ENCODE data around the gene PPFIA1. TPM values are rescaled to one million over a fixed set of nuclear protein-coding genes. Genes with fewer than 3 reads are reported as not detected.
"Not testable (repeated sequence)": the region's sequence is repeated elsewhere in the genome, so short reads cannot be mapped to it uniquely, and the experiment has no call there.

PPFIA1 gene
- polyA plus RNA-seq, 1 of the 3 experiments (the other 2 are of a cell fraction), result 37.4 TPM

DNA sequence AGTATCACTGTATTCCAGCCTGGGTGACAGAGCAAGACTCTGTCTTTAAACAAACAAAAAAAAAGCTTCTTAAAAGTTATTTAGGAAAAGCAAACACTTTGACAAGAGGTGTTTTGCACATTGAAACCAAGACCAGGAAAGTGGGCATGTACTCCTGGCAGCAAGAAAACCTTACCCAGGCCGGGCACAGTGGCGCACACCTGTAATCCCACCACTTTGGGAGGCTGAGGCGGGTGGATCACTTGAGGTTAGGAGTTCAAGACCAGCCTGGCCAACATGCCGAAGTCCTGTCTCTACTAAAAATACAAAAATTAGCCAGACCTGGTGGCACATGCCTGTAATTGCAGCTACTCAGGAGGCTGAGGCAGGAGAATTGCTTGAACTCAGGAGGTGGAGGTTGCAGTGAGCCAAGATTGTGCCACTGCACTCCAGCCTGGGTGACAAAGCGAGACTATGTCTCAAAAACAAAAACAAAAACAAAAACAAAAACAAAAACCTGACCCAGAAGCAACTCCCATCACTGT is 60.9 kb downstream of the PPFIA1 start:
- 78% methylated on average over 5 of the region's 5 CpGs for WGBS (ENCODE audit: low lambda C conversion rate)
- DNase-seq; H3K27me3 ChIP-seq (ENCODE audit: insufficient read depth); H3K9me2 ChIP-seq; H3K9ac ChIP-seq; H3K9me3 ChIP-seq; H3K79me2 ChIP-seq (ENCODE audit: insufficient read depth); H2AFZ ChIP-seq (ENCODE audit: low read depth); H3F3A ChIP-seq (replicated peaks; ENCODE audit: insufficient read depth); H3K4me1 ChIP-seq (ENCODE audit: control insufficient read depth in 1 of 2, insufficient read depth in 2 of 2, low read depth in 1 of 2, low read length in 1 of 2); H4K20me1 ChIP-seq (ENCODE audit: insufficient read depth); H3K4me3 ChIP-seq (ENCODE audit: low read depth in 2 of 2, low read length in 1 of 2); H3K4me2 ChIP-seq; H3K27ac ChIP-seq (ENCODE audit: low read depth in 2 of 2, low read length in 1 of 2): not testable (repeated sequence)
- CTCF ChIA-PET, result interaction anchor here (0.8 to 1.6 kb wide), 3 partner anchors 9 to 44 kb away, joined by 3 to 4 read pairs (median 3); no protein-coding TSS in a partner anchor
- POLR2A ChIA-PET, result interaction anchor here (0.7 kb wide), 1 partner anchor 128 kb away, joined by 3 read pairs; no protein-coding TSS in a partner anchor
- H3K36me3 ChIP-seq (replicated peaks in 1 of 2; ENCODE audit: control insufficient read depth in 1 of 2, insufficient read depth in 2 of 2, low read length in 1 of 2), result peaks cover 60 to 73% of the 10 kb centered on the region in 2 experiments
- TF ChIP-seq, protein P1, sequence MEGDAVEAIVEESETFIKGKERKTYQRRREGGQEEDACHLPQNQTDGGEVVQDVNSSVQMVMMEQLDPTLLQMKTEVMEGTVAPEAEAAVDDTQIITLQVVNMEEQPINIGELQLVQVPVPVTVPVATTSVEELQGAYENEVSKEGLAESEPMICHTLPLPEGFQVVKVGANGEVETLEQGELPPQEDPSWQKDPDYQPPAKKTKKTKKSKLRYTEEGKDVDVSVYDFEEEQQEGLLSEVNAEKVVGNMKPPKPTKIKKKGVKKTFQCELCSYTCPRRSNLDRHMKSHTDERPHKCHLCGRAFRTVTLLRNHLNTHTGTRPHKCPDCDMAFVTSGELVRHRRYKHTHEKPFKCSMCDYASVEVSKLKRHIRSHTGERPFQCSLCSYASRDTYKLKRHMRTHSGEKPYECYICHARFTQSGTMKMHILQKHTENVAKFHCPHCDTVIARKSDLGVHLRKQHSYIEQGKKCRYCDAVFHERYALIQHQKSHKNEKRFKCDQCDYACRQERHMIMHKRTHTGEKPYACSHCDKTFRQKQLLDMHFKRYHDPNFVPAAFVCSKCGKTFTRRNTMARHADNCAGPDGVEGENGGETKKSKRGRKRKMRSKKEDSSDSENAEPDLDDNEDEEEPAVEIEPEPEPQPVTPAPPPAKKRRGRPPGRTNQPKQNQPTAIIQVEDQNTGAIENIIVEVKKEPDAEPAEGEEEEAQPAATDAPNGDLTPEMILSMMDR (IDR thresholded peaks at IDR 0.05), result peak; percentile 36; the same call in 1 of the 2 replicates

DNA sequence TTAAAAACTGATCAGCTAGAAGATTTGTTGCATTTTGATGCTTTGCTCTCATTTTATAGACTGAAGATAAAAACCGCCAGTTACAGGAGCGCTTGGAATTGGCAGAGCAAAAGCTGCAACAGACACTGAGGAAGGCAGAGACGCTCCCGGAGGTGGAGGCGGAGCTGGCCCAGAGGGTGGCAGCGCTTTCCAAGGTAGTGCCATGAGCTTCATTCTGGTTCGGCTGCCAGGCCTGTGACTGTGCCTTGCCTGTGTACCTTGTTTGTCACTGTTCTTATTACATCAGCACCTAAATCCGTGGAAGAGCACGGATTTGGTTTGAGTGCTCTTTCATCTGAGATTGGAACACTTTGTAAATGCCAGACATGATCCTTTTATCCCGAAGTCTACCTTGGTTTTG is 61.4 kb downstream of the PPFIA1 start:
- Histone ChIP-seq H3K9ac (no peak overlapping the region), H4K20me1 (ENCODE audit: insufficient read depth) (no peaks in the 10 kb centered on the region), H3K79me2 (ENCODE audit: insufficient read depth) (no peaks in the 10 kb centered on the region), H3K4me1 (ENCODE audit: control insufficient read depth in 1 of 2, insufficient read depth in 2 of 2, low read depth in 1 of 2, low read length in 1 of 2) (no peaks in the 10 kb centered on the region), H3K9me2 (no peaks in the 10 kb centered on the region), H3K36me3 (replicated peaks in 1 of 2; ENCODE audit: control insufficient read depth in 1 of 2, insufficient read depth in 2 of 2, low read length in 1 of 2) (peaks cover 60 to 75% of the 10 kb centered on the region in 2 experiments), H3K27ac (ENCODE audit: low read depth in 2 of 2, low read length in 1 of 2) (no peak overlapping the region), H3K9me3 (no peaks in the 10 kb centered on the region), H3K27me3 (ENCODE audit: insufficient read depth) (no peaks in the 10 kb centered on the region), H3K4me2 (no peak overlapping the region), H2AFZ (ENCODE audit: low read depth) (no peak overlapping the region), H3K4me3 (ENCODE audit: low read depth in 2 of 2, low read length in 1 of 2) (no peak overlapping the region), H3F3A (replicated peaks; ENCODE audit: insufficient read depth) (no peaks in the 10 kb centered on the region)
- ChIA-PET CTCF (interaction anchor here (1.0 to 1.6 kb wide), 2 partner anchors 44 to 47 kb away, joined by 3 read pairs; no protein-coding TSS in a partner anchor), POLR2A (interaction anchor here (0.7 kb wide), 1 partner anchor 128 kb away, joined by 3 read pairs; no protein-coding TSS in a partner anchor)
- 95% methylated on average over 9 of the region's 10 CpGs for WGBS (ENCODE audit: low lambda C conversion rate)
- no peak for TF ChIP-seq CHD2 (IDR thresholded peaks at IDR 0.05; ENCODE audit: low read length, partially characterized antibody)
- TF ChIP-seq TEAD4 (IDR thresholded peaks at IDR 0.05; ENCODE audit: borderline replicate concordance, insufficient read depth), result no peak
- no peak for TF ChIP-seq EP300 (IDR thresholded peaks at IDR 0.05; ENCODE audit: borderline replicate concordance in 1 of 2, low read depth in 1 of 2, low read length in 1 of 2)
- no peak for TF ChIP-seq SIN3A (IDR thresholded peaks at IDR 0.05; ENCODE audit: borderline replicate concordance, low read depth, low read length)
- TF ChIP-seq, protein P2, sequence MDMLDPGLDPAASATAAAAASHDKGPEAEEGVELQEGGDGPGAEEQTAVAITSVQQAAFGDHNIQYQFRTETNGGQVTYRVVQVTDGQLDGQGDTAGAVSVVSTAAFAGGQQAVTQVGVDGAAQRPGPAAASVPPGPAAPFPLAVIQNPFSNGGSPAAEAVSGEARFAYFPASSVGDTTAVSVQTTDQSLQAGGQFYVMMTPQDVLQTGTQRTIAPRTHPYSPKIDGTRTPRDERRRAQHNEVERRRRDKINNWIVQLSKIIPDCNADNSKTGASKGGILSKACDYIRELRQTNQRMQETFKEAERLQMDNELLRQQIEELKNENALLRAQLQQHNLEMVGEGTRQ (IDR thresholded peaks at IDR 0.05; ENCODE audit: borderline replicate concordance, low read depth, low read length), result no peak
- no peak for TF ChIP-seq MXI1 (IDR thresholded peaks at IDR 0.05; ENCODE audit: low read depth, low read length)
- TF ChIP-seq, protein P3, sequence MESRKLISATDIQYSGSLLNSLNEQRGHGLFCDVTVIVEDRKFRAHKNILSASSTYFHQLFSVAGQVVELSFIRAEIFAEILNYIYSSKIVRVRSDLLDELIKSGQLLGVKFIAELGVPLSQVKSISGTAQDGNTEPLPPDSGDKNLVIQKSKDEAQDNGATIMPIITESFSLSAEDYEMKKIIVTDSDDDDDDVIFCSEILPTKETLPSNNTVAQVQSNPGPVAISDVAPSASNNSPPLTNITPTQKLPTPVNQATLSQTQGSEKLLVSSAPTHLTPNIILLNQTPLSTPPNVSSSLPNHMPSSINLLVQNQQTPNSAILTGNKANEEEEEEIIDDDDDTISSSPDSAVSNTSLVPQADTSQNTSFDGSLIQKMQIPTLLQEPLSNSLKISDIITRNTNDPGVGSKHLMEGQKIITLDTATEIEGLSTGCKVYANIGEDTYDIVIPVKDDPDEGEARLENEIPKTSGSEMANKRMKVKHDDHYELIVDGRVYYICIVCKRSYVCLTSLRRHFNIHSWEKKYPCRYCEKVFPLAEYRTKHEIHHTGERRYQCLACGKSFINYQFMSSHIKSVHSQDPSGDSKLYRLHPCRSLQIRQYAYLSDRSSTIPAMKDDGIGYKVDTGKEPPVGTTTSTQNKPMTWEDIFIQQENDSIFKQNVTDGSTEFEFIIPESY (IDR thresholded peaks at IDR 0.05; ENCODE audit: borderline replicate concordance, low read depth), result no peak
- TF ChIP-seq RAD21 (IDR thresholded peaks at IDR 0.05; ENCODE audit: low read length), result no peak
- TF ChIP-seq, protein P4, sequence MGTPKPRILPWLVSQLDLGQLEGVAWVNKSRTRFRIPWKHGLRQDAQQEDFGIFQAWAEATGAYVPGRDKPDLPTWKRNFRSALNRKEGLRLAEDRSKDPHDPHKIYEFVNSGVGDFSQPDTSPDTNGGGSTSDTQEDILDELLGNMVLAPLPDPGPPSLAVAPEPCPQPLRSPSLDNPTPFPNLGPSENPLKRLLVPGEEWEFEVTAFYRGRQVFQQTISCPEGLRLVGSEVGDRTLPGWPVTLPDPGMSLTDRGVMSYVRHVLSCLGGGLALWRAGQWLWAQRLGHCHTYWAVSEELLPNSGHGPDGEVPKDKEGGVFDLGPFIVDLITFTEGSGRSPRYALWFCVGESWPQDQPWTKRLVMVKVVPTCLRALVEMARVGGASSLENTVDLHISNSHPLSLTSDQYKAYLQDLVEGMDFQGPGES (IDR thresholded peaks at IDR 0.05; ENCODE audit: low read depth, low read length), result no peak
- no peak for TF ChIP-seq EZH2phosphoT487 (IDR thresholded peaks at IDR 0.05; ENCODE audit: borderline replicate concordance, low read depth)
- TF ChIP-seq, protein P5, sequence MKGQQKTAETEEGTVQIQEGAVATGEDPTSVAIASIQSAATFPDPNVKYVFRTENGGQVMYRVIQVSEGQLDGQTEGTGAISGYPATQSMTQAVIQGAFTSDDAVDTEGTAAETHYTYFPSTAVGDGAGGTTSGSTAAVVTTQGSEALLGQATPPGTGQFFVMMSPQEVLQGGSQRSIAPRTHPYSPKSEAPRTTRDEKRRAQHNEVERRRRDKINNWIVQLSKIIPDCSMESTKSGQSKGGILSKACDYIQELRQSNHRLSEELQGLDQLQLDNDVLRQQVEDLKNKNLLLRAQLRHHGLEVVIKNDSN (IDR thresholded peaks at IDR 0.05; ENCODE audit: borderline replicate concordance, low read depth), result no peak
- no peak for TF ChIP-seq NFIC (IDR thresholded peaks at IDR 0.05; ENCODE audit: borderline replicate concordance)
- TF ChIP-seq, protein P6, sequence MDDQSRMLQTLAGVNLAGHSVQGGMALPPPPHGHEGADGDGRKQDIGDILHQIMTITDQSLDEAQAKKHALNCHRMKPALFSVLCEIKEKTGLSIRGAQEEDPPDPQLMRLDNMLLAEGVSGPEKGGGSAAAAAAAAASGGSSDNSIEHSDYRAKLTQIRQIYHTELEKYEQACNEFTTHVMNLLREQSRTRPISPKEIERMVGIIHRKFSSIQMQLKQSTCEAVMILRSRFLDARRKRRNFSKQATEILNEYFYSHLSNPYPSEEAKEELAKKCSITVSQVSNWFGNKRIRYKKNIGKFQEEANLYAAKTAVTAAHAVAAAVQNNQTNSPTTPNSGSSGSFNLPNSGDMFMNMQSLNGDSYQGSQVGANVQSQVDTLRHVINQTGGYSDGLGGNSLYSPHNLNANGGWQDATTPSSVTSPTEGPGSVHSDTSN (IDR thresholded peaks at IDR 0.05), result no peak
- TF ChIP-seq MEF2A (IDR thresholded peaks at IDR 0.05; ENCODE audit: borderline replicate concordance, low read depth), result no peak
- DNase-seq, result no peak
